Fibroblast of lung (primary cell): ENCODE results near the gene KCNIP4. TPM values are rescaled to one million over a fixed set of nuclear protein-coding genes. Genes with fewer than 3 reads are reported as not detected.

ENCODE experiments used
- DNase-seq, 2 donors: peaks; one replicate each; pipeline versions ENCODE4 v3.0.0 to v3.0.0-alpha.2; 2010; ENCODE audit warnings: low read depth in 2 of 2
- H2AFZ ChIP-seq: 2 replicates; pipeline ENCODE4 v1.5.1; 2012; ENCODE audit warnings: low read length, control low read depth, inconsistent platforms
- H3K27ac ChIP-seq: 2 replicates; pipeline ENCODE4 v1.5.1; 2011; ENCODE audit warnings: low read length, control low read depth; ENCODE audit not compliant: insufficient read depth
- H3K27me3 ChIP-seq: 2 replicates; pipeline ENCODE4 v1.5.1; 2011; ENCODE audit warnings: mild to moderate bottlenecking, low read length; ENCODE audit not compliant: control insufficient read depth, insufficient read depth
- H3K36me3 ChIP-seq: 2 replicates; pipeline ENCODE4 v1.5.1; 2011; ENCODE audit warnings: low read length; ENCODE audit not compliant: control insufficient read depth, insufficient read depth
- H3K4me1 ChIP-seq: 2 replicates; pipeline ENCODE4 v1.5.1; 2011; ENCODE audit warnings: low read length; ENCODE audit not compliant: control insufficient read depth, insufficient read depth; ENCODE audit errors: extremely low read depth
- H3K4me2 ChIP-seq: 2 replicates; pipeline ENCODE4 v1.5.1; 2011; ENCODE audit warnings: low read length, control low read depth; ENCODE audit not compliant: insufficient read depth; ENCODE audit errors: extremely low read depth
- H3K4me3 ChIP-seq, 4 experiments: fragments of 200-600 bp in 1 of 4; sonication (generic) in 1 of 4; replicated peaks in 1 of 4; 2 replicates each; pipeline ENCODE4 v1.5.1; 2011 to 2016; ENCODE audit warnings: low read length in 4 of 4, low read depth in 3 of 4, mild to moderate bottlenecking in 3 of 4, control low read depth in 2 of 4, inconsistent platforms in 1 of 4, mixed read lengths in 1 of 4; ENCODE audit not compliant: insufficient read depth in 1 of 4; ENCODE audit errors: control extremely low read depth in 1 of 4
- H3K79me2 ChIP-seq: 2 replicates; pipeline ENCODE4 v1.5.1; 2012; ENCODE audit warnings: mild to moderate bottlenecking, low read length, inconsistent platforms; ENCODE audit not compliant: control insufficient read depth, insufficient read depth
- H3K9ac ChIP-seq: 2 replicates; pipeline ENCODE4 v1.5.1; 2011; ENCODE audit warnings: mild to moderate bottlenecking, low read length, control low read depth; ENCODE audit not compliant: insufficient read depth
- H3K9me3 ChIP-seq: 2 replicates; pipeline ENCODE4 v1.5.1; 2012; ENCODE audit warnings: low read depth, low read length; ENCODE audit not compliant: control insufficient read depth, insufficient read depth
- H4K20me1 ChIP-seq: 2 replicates; pipeline ENCODE4 v1.5.1; 2011; ENCODE audit warnings: low read length; ENCODE audit not compliant: control insufficient read depth, insufficient read depth; ENCODE audit errors: extremely low read depth
- CTCF ChIP-seq, 2 donors: IDR thresholded peaks in 1 of 2; conservative IDR thresholded peaks in 1 of 2; 1 replicate in 1 of 2; 2 replicates in 1 of 2; pipeline ENCODE4 v1.5.1; 2011 to 2012; ENCODE audit warnings: low read length in 2 of 2, control low read depth in 1 of 2, inconsistent platforms in 1 of 2, low read depth in 1 of 2, mild to moderate bottlenecking in 1 of 2
- EZH2 ChIP-seq: IDR thresholded peaks from 2 replicates; pipeline ENCODE4 v1.5.1; 2012; ENCODE audit warnings: low read length, control low read depth, mild to moderate bottlenecking; ENCODE audit errors: missing control alignments
- polyA plus RNA-seq, 2 donors: library from polyadenylated mRNA; depleted of rRNA in 1 of 2; stranded (reverse) in 1 of 2; unstranded in 1 of 2; fragments of >200 nt; gene quantifications; 2 replicates each; pipeline ENCODE4 v1.2.1, GENCODE V29; 2011 to 2012; ENCODE audit warnings: missing spikeins in 1 of 2
- total RNA-seq: library from RNA; depleted of rRNA; stranded (reverse); fragments of >200 nt; gene quantifications from 2 replicates; pipeline ENCODE4 v1.2.1, GENCODE V29; 2014

Gene KCNIP4
- total and polyA plus RNA-seq, 2 donors (not counting 1 experiment from before 2014, with no cell fraction given): not detected

- no peak overlapping the region for H3K4me3 ChIP-seq
- no peaks in the 10 kb centered on the region for H3K36me3 ChIP-seq
- no peaks in the 10 kb centered on the region for H3K79me2 ChIP-seq
- no peak overlapping the region for H2AFZ ChIP-seq
- H3K27me3 ChIP-seq: no peaks in the 10 kb centered on the region
- DNase-seq: no peak
- H3K9ac ChIP-seq: no peak overlapping the region
- H3K4me2 ChIP-seq: no peak overlapping the region
- H3K9me3 ChIP-seq: no peaks in the 10 kb centered on the region
- no peak overlapping the region for H3K27ac ChIP-seq
- no peak for TF ChIP-seq EZH2
- TF ChIP-seq CTCF (conservative IDR thresholded peaks at IDR 0.05 in 1 of 2, IDR thresholded peaks at IDR 0.05 in 1 of 2; ENCODE audit: low read depth in 1 of 2, low read length in 2 of 2): no peak
- no peaks in the 10 kb centered on the region for H3K4me1 ChIP-seq
- H4K20me1 ChIP-seq: no peaks in the 10 kb centered on the region
These were observed 239.5 kb downstream of the KCNIP4 start for GRCh38 chr4:21709031-21709430.

GRCh38 chr4:21699446-21699845 lies 249.1 kb downstream of the KCNIP4 start:
- Histone ChIP-seq H3K4me1 (no peaks in the 10 kb centered on the region), H3K9ac (no peak overlapping the region), H3K4me2 (no peak overlapping the region), H3K9me3 (no peaks in the 10 kb centered on the region), H3K27me3 (no peaks in the 10 kb centered on the region), H3K79me2 (no peaks in the 10 kb centered on the region), H2AFZ (no peak overlapping the region), H3K27ac (no peak overlapping the region), H3K4me3 (no peak overlapping the region), H4K20me1 (no peaks in the 10 kb centered on the region), H3K36me3 (no peaks in the 10 kb centered on the region)
- DNase-seq: peak in 1 of 2 donors; percentile 3
- no peak for TF ChIP-seq EZH2
- TF ChIP-seq CTCF (conservative IDR thresholded peaks at IDR 0.05 in 1 of 2, IDR thresholded peaks at IDR 0.05 in 1 of 2; ENCODE audit: low read depth in 1 of 2, low read length in 2 of 2): no peak

GRCh38 chr4:21697583-21697982 lies 251.0 kb downstream of the KCNIP4 start:
- Histone ChIP-seq H2AFZ (no peak overlapping the region), H3K9ac (no peak overlapping the region), H3K4me2 (no peak overlapping the region)

More at GRCh38 chr4:21697583-21697982, 251.0 kb downstream of the KCNIP4 start:
- DNase-seq: peak; percentile 31 to 42
- Histone ChIP-seq H4K20me1 (no peaks in the 10 kb centered on the region), H3K4me3 (no peak overlapping the region), H3K9me3 (no peaks in the 10 kb centered on the region), H3K27me3 (no peaks in the 10 kb centered on the region), H3K36me3 (no peaks in the 10 kb centered on the region), H3K27ac (no peak overlapping the region), H3K4me1 (no peaks in the 10 kb centered on the region), H3K79me2 (no peaks in the 10 kb centered on the region)
- TF ChIP-seq EZH2: no peak
- no peak for TF ChIP-seq CTCF (conservative IDR thresholded peaks at IDR 0.05 in 1 of 2, IDR thresholded peaks at IDR 0.05 in 1 of 2; ENCODE audit: low read depth in 1 of 2, low read length in 2 of 2)
